Stimulated activated CD4-positive, alpha-beta T cell treated with anti-CD3 and anti-CD28 coated beads, Interleukin-2, amount 100 ng/mL, for 48 hours (primary cell): ENCODE measurements around the gene PNLIPRP3.
"Not testable (repeated sequence)": the region's sequence is repeated elsewhere in the genome, so short reads cannot be mapped to it uniquely, and the experiment has no call there.

Experiments
- DNase-seq, 2 donors: peaks; one replicate each; pipeline ENCODE4 v3.0.0-alpha.2; 2020

Gene PNLIPRP3

GRCh38 chr10:116427671-116428070 lies at the start of gene PNLIPRP3:
PNLIPRP3 (plus strand) TSS chr10:116427847; CDS start chr10:116428013, 166 bp downstream.
- no peak for DNase-seq

- no peak for DNase-seq
Measured at GRCh38 chr10:116382290-116382689, 45.4 kb upstream of the PNLIPRP3 start.

- DNase-seq = no peak
Measured at GRCh38 chr10:116385311-116385710, 42.3 kb upstream of the PNLIPRP3 start.

- peak in 1 of 2 donors; percentile 7 for DNase-seq
Measured at GRCh38 chr10:116385994-116386809, 41.4 kb upstream of the PNLIPRP3 start.

- not testable (repeated sequence) for DNase-seq
Measured at GRCh38 chr10:116393246-116393831, 34.3 kb upstream of the PNLIPRP3 start.

- DNase-seq = no peak
Measured at GRCh38 chr10:116395223-116395985, 32.2 kb upstream of the PNLIPRP3 start.

GRCh38 chr10:116398224-116398623 lies 29.4 kb upstream of the PNLIPRP3 start:
- DNase-seq = no peak

GRCh38 chr10:116402858-116403257 lies 24.8 kb upstream of the PNLIPRP3 start:
- DNase-seq = no peak

GRCh38 chr10:116403740-116404250 lies 23.9 kb upstream of the PNLIPRP3 start:
- no peak for DNase-seq

GRCh38 chr10:116408719-116409118 lies 18.9 kb upstream of the PNLIPRP3 start:
- no peak for DNase-seq

GRCh38 chr10:116410351-116410750 lies 17.3 kb upstream of the PNLIPRP3 start:
- no peak for DNase-seq

GRCh38 chr10:116417821-116418220 lies 9.8 kb upstream of the PNLIPRP3 start:
- no peak for DNase-seq

- DNase-seq = no peak
Measured at GRCh38 chr10:116418389-116418788, 9.3 kb upstream of the PNLIPRP3 start.

GRCh38 chr10:116421815-116422214 lies 5.8 kb upstream of the PNLIPRP3 start:
- DNase-seq = no peak

GRCh38 chr10:116429288-116429977 lies 1.8 kb downstream of the PNLIPRP3 start:
- no peak for DNase-seq

- no peak for DNase-seq
Measured at GRCh38 chr10:116430288-116430687, 2.6 kb downstream of the PNLIPRP3 start.

- DNase-seq = no peak
Measured at GRCh38 chr10:116431598-116431997, 4.0 kb downstream of the PNLIPRP3 start.

GRCh38 chr10:116437076-116437692 lies 9.5 kb downstream of the PNLIPRP3 start:
- DNase-seq = no peak

GRCh38 chr10:116440330-116441030 lies 12.8 kb downstream of the PNLIPRP3 start:
- no peak for DNase-seq

- no peak for DNase-seq
Measured at GRCh38 chr10:116444527-116445142, 17.0 kb downstream of the PNLIPRP3 start.

- no peak for DNase-seq
Measured at GRCh38 chr10:116450861-116451260, 23.2 kb downstream of the PNLIPRP3 start.
